Neural progenitor cell (in vitro differentiated cells): ENCODE results near the gene LRRC27. TPM values are rescaled to one million over a fixed set of nuclear protein-coding genes. Genes with fewer than 3 reads are reported as not detected.

Experiments
- DNase-seq: peaks from one replicate; pipeline ENCODE4 v3.0.0-alpha.2; 2016; ENCODE audit warnings: low spot score
- H2AFZ ChIP-seq: fragments of 200-600 bp; sonication (generic); replicated peaks from 2 replicates; pipeline ENCODE4 v1.6.1; 2016; ENCODE audit warnings: antibody characterized with exemption
- H3F3A ChIP-seq: fragments of 200-600 bp; sonication (generic); 2 replicates; pipeline ENCODE4 v1.6.1; 2016; ENCODE audit warnings: antibody characterized with exemption, low read depth
- H3K27ac ChIP-seq: fragments of 200-600 bp; sonication (generic); 2 replicates; pipeline ENCODE4 v1.5.1; 2016; ENCODE audit warnings: mild to moderate bottlenecking
- H3K27me3 ChIP-seq: fragments of 200-600 bp; sonication (generic); 2 replicates; pipeline ENCODE4 v1.6.1; 2016; ENCODE audit warnings: mild to moderate bottlenecking, moderate library complexity
- H3K36me3 ChIP-seq: fragments of 200-600 bp; sonication (generic); 2 replicates; pipeline ENCODE4 v1.5.1; 2016
- H3K4me1 ChIP-seq: fragments of 200-600 bp; sonication (generic); 2 replicates; pipeline ENCODE4 v1.6.1; 2016; ENCODE audit warnings: mixed run types
- H3K4me2 ChIP-seq: fragments of 200-600 bp; sonication (generic); 2 replicates; pipeline ENCODE4 v1.6.1; 2016
- H3K4me3 ChIP-seq: fragments of 200-600 bp; sonication (generic); 2 replicates; pipeline ENCODE4 v1.5.1; 2016
- H3K79me2 ChIP-seq: fragments of 200-600 bp; sonication (generic); 2 replicates; pipeline ENCODE4 v1.6.1; 2016; ENCODE audit warnings: low read depth
- H3K9ac ChIP-seq: fragments of 200-600 bp; sonication (generic); 2 replicates; pipeline ENCODE4 v1.6.1; 2016
- H3K9me3 ChIP-seq: fragments of 200-600 bp; sonication (generic); 2 replicates; pipeline ENCODE4 v1.5.1; 2016; ENCODE audit warnings: low read depth
- H4K20me1 ChIP-seq: fragments of 200-600 bp; sonication (generic); 2 replicates; pipeline ENCODE4 v1.6.1; 2016; ENCODE audit warnings: low read depth
- H3K27ac Mint-ChIP-seq: 3 replicates; pipeline ENCODE4 v1.8.0; 2021; ENCODE audit warnings: mixed read lengths
- H3K27me3 Mint-ChIP-seq: 2 replicates; pipeline ENCODE4 v1.8.0; 2022; ENCODE audit warnings: low read depth, mild to moderate bottlenecking, inconsistent platforms, moderate library complexity, mixed read lengths; ENCODE audit not compliant: insufficient read depth
- H3K36me3 Mint-ChIP-seq: 3 replicates; pipeline ENCODE4 v1.8.0; 2021; ENCODE audit warnings: mixed read lengths
- H3K4me1 Mint-ChIP-seq: 3 replicates; pipeline ENCODE4 v1.8.0; 2021; ENCODE audit warnings: mixed read lengths
- H3K4me3 Mint-ChIP-seq: 3 replicates; pipeline ENCODE4 v1.8.0; 2021; ENCODE audit warnings: mild to moderate bottlenecking, moderate library complexity, mixed read lengths
- H3K9me3 Mint-ChIP-seq: 3 replicates; pipeline ENCODE4 v1.8.0; 2020; ENCODE audit warnings: mixed read lengths
- EZH2 ChIP-seq: fragments of 200-600 bp; sonication (generic); IDR thresholded peaks from 2 replicates; pipeline ENCODE4 v1.6.1; 2017; ENCODE audit warnings: antibody characterized with exemption, mild to moderate bottlenecking, moderate library complexity
- EZH2phosphoT487 ChIP-seq: fragments of 200-600 bp; sonication (generic); IDR thresholded peaks from 2 replicates; pipeline ENCODE4 v1.6.1; 2017; ENCODE audit warnings: antibody characterized with exemption
- total RNA-seq: library from RNA; depleted of rRNA; stranded (reverse); fragments of >200 nt; gene quantifications from 2 replicates; pipeline ENCODE4 v1.2.3, GENCODE V29; 2015; ENCODE audit warnings: low replicate concordance
- TF ChIP-seq, protein P1 (sequence below): fragments of 200-600 bp; sonication (generic); IDR thresholded peaks from 2 replicates; pipeline ENCODE4 v1.5.1; 2017; ENCODE audit warnings: antibody characterized with exemption, mild to moderate bottlenecking

The LRRC27 gene
- total RNA-seq, 1 donor from 2014 or later, result 16.9 TPM

DNA sequence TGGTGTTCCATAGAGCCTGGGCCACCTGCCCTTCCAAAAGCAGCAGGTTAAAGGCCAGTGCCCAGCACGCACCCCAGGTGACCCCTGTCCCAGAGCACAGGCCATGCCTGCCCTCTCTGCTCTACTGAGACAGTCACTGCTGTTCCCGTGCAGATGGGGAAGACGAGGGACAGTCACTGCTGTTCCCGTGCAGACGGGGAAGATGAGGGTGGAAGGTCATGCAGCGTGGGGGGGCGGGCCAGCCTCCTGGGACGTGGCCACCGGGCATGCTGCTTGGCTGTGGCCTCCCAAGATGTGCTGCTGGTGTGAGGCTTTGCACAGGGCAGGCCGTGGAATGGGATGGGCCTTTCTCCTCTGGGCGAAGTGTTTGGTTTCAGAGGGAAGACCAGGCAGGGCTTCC is 18.4 kb downstream of the LRRC27 start:
- no peak overlapping the region for H2AFZ ChIP-seq
- no peak overlapping the region for H3K27ac ChIP-seq
- no peak for DNase-seq
- H3K9ac ChIP-seq, result no peak overlapping the region
- H3F3A ChIP-seq, result no peaks in the 10 kb centered on the region
- H3K4me1 Mint-ChIP-seq, result peaks cover 18% of the 10 kb centered on the region
- H3K9me3 Mint-ChIP-seq, result no peaks in the 10 kb centered on the region
- peaks cover 8% of the 10 kb centered on the region for H3K36me3 Mint-ChIP-seq
- H3K4me3 ChIP-seq, result no peak overlapping the region
- H3K27me3 ChIP-seq, result no peaks in the 10 kb centered on the region
- TF ChIP-seq, protein P1, sequence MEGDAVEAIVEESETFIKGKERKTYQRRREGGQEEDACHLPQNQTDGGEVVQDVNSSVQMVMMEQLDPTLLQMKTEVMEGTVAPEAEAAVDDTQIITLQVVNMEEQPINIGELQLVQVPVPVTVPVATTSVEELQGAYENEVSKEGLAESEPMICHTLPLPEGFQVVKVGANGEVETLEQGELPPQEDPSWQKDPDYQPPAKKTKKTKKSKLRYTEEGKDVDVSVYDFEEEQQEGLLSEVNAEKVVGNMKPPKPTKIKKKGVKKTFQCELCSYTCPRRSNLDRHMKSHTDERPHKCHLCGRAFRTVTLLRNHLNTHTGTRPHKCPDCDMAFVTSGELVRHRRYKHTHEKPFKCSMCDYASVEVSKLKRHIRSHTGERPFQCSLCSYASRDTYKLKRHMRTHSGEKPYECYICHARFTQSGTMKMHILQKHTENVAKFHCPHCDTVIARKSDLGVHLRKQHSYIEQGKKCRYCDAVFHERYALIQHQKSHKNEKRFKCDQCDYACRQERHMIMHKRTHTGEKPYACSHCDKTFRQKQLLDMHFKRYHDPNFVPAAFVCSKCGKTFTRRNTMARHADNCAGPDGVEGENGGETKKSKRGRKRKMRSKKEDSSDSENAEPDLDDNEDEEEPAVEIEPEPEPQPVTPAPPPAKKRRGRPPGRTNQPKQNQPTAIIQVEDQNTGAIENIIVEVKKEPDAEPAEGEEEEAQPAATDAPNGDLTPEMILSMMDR, result no peak
- TF ChIP-seq EZH2phosphoT487 (no peak), EZH2 (no peak)
- H3K4me1 ChIP-seq, result no peaks in the 10 kb centered on the region
- H3K79me2 ChIP-seq, result no peaks in the 10 kb centered on the region
- H3K27ac Mint-ChIP-seq, result no peak overlapping the region
- peaks cover 6% of the 10 kb centered on the region for H3K27me3 Mint-ChIP-seq
- no peaks in the 10 kb centered on the region for H3K9me3 ChIP-seq
- no peak overlapping the region for H3K4me2 ChIP-seq
- no peaks in the 10 kb centered on the region for H3K36me3 ChIP-seq
- H3K4me3 Mint-ChIP-seq, result no peak overlapping the region
- H4K20me1 ChIP-seq, result no peaks in the 10 kb centered on the region

DNA sequence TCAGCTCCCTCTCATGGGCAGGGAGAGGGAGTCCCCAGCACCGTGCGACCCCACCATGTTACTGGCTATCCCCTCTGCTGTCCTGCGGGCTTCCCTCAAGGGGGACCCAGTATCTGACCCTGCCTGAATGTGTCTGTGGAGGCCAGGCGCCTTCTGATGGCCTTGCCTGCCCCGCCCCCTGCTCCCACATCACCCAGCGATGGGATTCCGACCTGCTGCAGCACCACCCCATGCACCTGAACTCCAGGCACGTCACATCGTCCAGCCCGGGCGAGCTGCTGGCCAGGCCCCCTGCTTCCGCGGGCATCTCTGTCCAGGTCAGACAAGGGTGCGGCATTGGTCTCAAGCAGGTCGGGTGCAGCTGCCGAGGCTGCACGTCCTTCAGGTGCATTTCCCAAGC is 19.0 kb downstream of the LRRC27 start:
- Histone ChIP-seq H3K9ac (no peak overlapping the region), H3K4me1 (no peaks in the 10 kb centered on the region), H3F3A (no peaks in the 10 kb centered on the region), H3K27ac (no peak overlapping the region), H2AFZ (no peak overlapping the region), H3K9me3 (no peaks in the 10 kb centered on the region), H3K4me3 (no peak overlapping the region), H3K36me3 (no peaks in the 10 kb centered on the region), H3K4me2 (no peak overlapping the region), H3K27me3 (no peaks in the 10 kb centered on the region), H3K79me2 (no peaks in the 10 kb centered on the region), H4K20me1 (no peaks in the 10 kb centered on the region)
- DNase-seq, result no peak
- Mint-ChIP-seq H3K27me3 (peaks cover 6% of the 10 kb centered on the region), H3K36me3 (peaks cover 8% of the 10 kb centered on the region), H3K27ac (no peak overlapping the region), H3K4me3 (no peak overlapping the region), H3K4me1 (peaks cover 18% of the 10 kb centered on the region), H3K9me3 (no peaks in the 10 kb centered on the region)
- TF ChIP-seq EZH2 (no peak), EZH2phosphoT487 (no peak)
- TF ChIP-seq, protein P1, result no peak

DNA sequence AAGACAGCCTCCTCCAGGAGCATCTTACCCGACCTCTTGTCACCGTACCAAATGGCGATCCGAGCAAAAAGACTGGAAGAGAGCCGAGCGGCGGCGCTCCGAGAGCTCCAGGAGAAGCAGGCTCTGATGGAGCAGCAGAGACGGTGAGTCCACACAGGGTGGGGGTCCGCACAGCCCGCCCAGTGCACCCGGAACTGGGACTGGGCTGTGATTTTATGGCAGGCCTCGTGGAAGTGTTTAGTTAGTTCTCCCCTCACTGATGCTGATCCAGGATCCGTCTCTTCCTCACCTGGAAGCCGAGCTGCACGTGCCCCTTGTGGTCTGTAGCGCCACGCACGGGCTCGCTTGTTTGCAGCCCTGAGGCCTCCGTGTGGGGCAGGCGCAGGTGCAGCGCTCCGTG is 19.6 kb downstream of the LRRC27 start:
- no peak overlapping the region for H3K9ac ChIP-seq
- no peaks in the 10 kb centered on the region for H3K79me2 ChIP-seq
- H3K9me3 ChIP-seq, result no peaks in the 10 kb centered on the region
- Mint-ChIP-seq H3K4me3 (no peak overlapping the region), H3K27ac (no peak overlapping the region), H3K27me3 (peaks cover 6% of the 10 kb centered on the region), H3K9me3 (no peaks in the 10 kb centered on the region), H3K4me1 (peaks cover 18% of the 10 kb centered on the region), H3K36me3 (peaks cover 8% of the 10 kb centered on the region)
- no peak overlapping the region for H3K27ac ChIP-seq
- DNase-seq, result no peak
- H4K20me1 ChIP-seq, result no peaks in the 10 kb centered on the region
- H3K36me3 ChIP-seq, result no peaks in the 10 kb centered on the region
- no peak overlapping the region for H3K4me3 ChIP-seq
- H3K4me2 ChIP-seq, result no peak overlapping the region
- no peaks in the 10 kb centered on the region for H3K27me3 ChIP-seq
- TF ChIP-seq EZH2, result no peak
- TF ChIP-seq, protein P1, result no peak
- no peak for TF ChIP-seq EZH2phosphoT487
- no peak overlapping the region for H2AFZ ChIP-seq
- H3K4me1 ChIP-seq, result no peaks in the 10 kb centered on the region
- no peaks in the 10 kb centered on the region for H3F3A ChIP-seq
